HG03108 (cell line): Measurements from ENCODE around the gene ZBTB7B.

ENCODE experiments used
- ATAC-seq: cut with Tn5 transposase; IDR thresholded peaks from one replicate; pipeline ENCODE4 v1.9.1; 2021; ENCODE audit warnings: moderate library complexity; ENCODE audit not compliant: unreplicated experiment

The ZBTB7B gene

GRCh38 chr1:155002464-155003226 is at the start of gene ZBTB7B:
ZBTB7B (plus strand) TSS chr1:155002802; CDS start chr1:155014661, 11,859 bp downstream.
- no peak for ATAC-seq

- no peak for ATAC-seq
Measured at GRCh38 chr1:154953611-154954038, 49.0 kb upstream of the ZBTB7B start.

GRCh38 chr1:154954541-154954940 is 48.1 kb upstream of the ZBTB7B start:
- no peak for ATAC-seq

GRCh38 chr1:154955039-154955717 is 47.4 kb upstream of the ZBTB7B start:
- peak; percentile 62 for ATAC-seq

DNA sequence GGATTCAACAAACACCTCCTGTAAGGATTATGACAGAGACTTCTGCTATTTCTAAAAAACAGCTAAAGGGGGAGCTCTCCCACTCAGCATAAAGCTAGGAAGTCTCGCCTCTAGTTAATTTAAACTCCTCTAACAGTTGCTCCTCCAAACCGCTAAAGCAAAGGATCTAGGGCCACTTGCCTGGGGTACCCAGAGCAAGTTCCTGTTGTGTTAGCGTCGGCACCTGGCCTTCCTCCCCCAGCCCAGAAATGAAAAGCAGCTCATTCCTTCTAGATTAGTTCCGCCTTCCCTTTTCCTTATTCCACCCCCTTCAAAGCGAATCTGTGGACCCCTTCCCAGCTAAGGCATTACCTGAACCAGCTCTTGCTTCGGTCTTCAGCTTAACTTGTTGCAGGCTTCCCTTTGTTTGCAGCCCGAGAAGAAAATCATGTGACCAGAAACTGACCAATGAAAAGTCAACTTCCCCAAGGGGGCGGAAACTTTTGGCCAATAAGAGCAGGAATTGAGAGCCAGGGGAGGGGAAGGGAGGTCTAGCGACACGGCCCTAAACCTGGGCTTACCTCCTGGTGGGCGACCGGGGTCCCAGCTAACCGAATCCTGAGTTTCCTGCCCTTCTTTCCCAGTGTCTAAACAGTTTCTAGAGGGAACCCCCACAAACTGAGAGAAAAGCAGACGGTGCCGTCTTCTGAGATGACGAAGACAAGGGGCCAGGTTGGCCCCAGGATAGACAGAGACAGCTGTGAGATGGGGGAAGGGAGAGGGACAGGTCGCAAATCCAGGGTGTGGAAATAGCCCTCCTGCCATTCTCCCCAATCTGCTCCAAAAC is 46.7 kb upstream of the ZBTB7B start, which contains the start of gene PBXIP1:
TSS of gene PBXIP1 (minus strand) at position 382 of the 826 bp plus-strand sequence. CDS start 2,378 bp downstream, outside the sequence.
- ATAC-seq: peak; percentile 2

- no peak for ATAC-seq
Measured at GRCh38 chr1:154956544-154956941, 46.1 kb upstream of the ZBTB7B start.

GRCh38 chr1:154957091-154957657 is 45.4 kb upstream of the ZBTB7B start:
- no peak for ATAC-seq

- no peak for ATAC-seq
Measured at GRCh38 chr1:154958036-154958435, 44.6 kb upstream of the ZBTB7B start.

GRCh38 chr1:154958681-154959425 is 43.7 kb upstream of the ZBTB7B start:
- ATAC-seq: no peak

DNA sequence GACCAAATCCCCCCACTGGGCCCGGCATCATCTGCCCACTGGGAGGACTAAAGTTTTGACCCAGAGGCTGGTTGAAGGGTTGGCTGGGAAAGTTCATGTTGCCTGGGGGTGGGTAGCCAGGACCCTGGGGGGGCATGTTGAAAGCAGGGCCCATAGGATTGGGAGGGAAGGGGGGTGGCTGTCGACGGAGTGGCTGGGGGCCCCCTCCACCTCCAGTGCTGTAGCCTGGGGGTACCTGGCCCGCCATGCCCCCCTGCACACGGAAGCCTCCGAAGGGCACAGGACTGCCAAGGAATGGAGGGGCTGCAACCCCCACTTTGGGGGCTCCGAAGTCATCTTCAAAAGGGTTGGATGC is 43.2 kb upstream of the ZBTB7B start:
- ATAC-seq: no peak

- ATAC-seq: no peak
Measured at GRCh38 chr1:154960446-154961136, 42.0 kb upstream of the ZBTB7B start.

DNA sequence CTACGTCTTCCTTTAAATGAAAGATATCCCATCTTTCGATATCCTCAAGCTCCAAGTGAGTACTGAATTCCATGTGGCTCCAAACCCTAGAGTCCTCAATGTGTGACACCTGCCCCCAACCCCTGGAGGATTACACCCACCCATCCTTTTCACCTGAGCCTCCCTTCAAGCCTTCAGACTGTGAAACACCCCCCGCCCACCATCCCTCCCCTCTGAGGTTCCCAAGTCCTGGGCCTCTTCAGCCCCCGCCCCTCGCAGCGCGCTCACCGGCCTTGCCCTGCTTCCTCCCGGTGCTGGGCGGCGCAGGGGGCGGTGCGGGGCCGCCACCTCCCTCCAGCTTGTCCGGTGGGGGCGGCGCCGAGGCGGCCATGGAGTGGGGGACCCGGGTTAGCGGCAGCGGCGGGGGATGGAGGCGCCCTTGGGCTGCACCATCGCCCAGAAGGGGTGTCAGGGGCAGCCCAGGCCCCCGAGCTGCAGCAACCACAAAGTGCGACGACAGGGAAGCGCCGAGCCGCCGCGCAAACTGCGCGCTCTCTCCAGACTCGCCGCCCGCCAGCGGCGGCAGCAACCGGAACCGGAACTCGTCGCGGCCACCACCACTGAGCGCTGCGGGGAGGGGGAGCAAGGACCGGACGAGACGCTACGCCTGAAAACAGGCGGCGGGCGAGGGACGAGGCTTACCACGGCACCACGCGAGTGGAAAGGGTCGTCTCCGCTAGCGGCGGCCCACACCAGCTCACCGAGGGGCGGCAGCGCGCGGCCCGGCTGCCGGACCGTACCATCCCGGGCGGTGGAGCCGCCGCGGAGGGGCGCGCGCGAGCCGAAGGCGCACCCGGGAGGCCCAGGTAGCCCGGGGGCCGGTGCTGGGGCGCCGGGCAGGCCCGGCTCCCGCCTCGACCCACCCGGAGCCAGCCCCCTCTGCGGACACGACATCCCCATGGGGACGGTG is 41.1 kb upstream of the ZBTB7B start, which contains the start of gene PYGO2:
TSS of gene PYGO2 (minus strand) at position 576 of the 949 bp plus-strand sequence. CDS start at position 370, 206 bp downstream.
- ATAC-seq: peak; percentile 65

DNA sequence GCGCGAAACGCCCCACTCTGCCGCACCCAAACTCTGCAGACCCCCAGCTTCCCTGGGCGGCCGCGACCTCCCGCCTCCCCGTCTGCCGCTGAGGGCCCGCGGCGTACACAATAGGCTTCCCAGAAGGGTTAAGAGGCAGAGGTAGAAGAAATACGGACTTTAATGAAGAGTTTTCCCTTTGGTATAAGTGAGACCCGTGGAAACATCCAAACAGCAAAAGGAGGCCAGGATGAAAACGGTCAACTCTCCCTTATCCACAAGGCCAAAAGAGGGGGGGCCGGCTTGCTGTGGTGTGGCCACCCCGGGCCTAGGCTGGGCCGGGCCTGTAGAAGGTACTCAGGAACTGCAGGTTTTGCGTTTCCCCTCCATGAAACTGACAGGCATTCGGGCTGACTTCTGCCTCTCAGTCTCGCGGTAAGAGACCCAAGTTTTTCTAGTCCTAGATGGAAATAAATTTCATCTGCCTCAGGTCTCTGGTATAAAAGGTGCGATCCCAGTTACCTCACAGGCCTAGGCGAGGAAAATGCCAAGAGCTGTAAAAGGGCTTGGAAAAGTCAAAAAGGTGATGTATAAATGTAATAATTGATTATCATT is 40.3 kb upstream of the ZBTB7B start:
- ATAC-seq: no peak

DNA sequence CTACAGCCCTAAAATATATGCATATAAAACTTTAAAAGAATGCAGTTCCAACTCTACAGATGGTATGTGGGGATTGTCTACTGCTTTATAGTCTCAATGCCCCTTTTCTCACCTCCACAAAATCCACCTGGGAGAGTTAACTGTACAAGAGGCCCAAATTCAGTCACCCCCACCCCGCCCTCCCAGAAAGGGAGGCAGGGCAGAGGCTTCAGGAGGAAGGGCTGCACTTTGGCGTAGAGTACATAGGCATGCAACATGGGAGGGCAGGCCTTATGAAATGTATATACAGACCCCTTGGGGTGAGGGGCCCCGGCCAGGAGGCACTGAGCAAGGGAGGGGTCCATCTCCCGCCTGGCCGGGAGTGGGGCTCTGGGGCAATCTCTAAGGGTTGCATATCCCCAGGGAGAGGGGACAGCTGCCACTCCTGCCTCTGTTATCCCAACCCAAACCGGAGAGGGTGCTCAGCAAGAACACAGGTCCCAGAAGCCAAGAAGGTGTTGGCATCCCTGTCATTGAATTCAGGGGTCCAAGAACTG is 39.7 kb upstream of the ZBTB7B start:
- ATAC-seq: no peak

DNA sequence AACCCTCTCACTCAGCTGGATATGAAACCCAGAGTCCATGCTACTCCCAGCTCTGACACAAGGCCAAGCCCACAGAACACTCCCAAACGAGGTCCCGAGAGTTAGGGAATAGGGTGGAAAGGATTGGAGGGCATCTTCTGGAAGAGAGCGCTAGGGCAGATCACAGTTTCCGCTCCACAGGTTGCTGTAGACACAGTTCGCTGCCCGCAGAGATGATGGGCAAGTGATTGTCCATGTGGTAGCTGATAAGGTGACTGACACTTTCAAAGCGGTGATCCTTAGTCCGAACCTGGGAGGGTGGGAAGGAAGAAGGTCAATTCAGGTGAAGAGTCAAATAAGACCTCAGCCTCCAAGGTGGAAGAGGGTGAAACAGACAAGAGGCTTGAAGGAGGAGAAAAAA is 39.0 kb upstream of the ZBTB7B start:
- ATAC-seq: no peak

GRCh38 chr1:154964359-154964758 is 38.2 kb upstream of the ZBTB7B start:
- ATAC-seq: no peak

- no peak for ATAC-seq
Measured at GRCh38 chr1:154966111-154966510, 36.5 kb upstream of the ZBTB7B start.
